Neural cell (in vitro differentiated cells): ENCODE data around the gene ASH1L. TPM values are rescaled to one million over a fixed set of nuclear protein-coding genes. Genes with fewer than 3 reads are reported as not detected.

ENCODE experiments used
- H2AFZ ChIP-seq: fragments of 200-600, 300-800 bp; sonication (generic), shearing (Covaris generic); 2 replicates; pipeline ENCODE4 v1.6.0; 2014; ENCODE audit warnings: low read depth, mild to moderate bottlenecking, antibody characterized with exemption, low read length, moderate library complexity
- H3F3A ChIP-seq: fragments of 200-600 bp; shearing (Covaris generic); 2 replicates; pipeline ENCODE4 v1.6.1; 2016; ENCODE audit warnings: mild to moderate bottlenecking, moderate library complexity, mixed read lengths, antibody characterized with exemption, low read length; ENCODE audit not compliant: insufficient read depth, poor library complexity, severe bottlenecking
- H3K27ac ChIP-seq: fragments of 200-600, 300-800 bp; sonication (generic), shearing (Covaris generic); 2 replicates; pipeline ENCODE4 v1.5.1; 2014; ENCODE audit warnings: mild to moderate bottlenecking, low read length, moderate library complexity
- H3K27me3 ChIP-seq: fragments of 300-800, 200-600 bp; sonication (generic), shearing (Covaris generic); 2 replicates; pipeline ENCODE4 v1.6.0; 2014; ENCODE audit warnings: mild to moderate bottlenecking, low read depth, low read length, moderate library complexity; ENCODE audit not compliant: insufficient read depth
- H3K36me3 ChIP-seq: fragments of 300-800, 200-600 bp; sonication (generic), shearing (Covaris generic); 2 replicates; pipeline ENCODE4 v1.5.1; 2014; ENCODE audit warnings: mild to moderate bottlenecking, antibody characterized with exemption, low read length, moderate library complexity; ENCODE audit not compliant: insufficient read depth
- H3K4me2 ChIP-seq: fragments of 300-800, 200-600 bp; sonication (generic), shearing (Covaris generic); 2 replicates; pipeline ENCODE4 v1.6.0; 2014; ENCODE audit warnings: mild to moderate bottlenecking, low read length
- H3K4me3 ChIP-seq: fragments of 300-800, 200-600 bp; sonication (generic), shearing (Covaris generic); 2 replicates; pipeline ENCODE4 v1.5.1; 2014; ENCODE audit warnings: mild to moderate bottlenecking, low read length, moderate library complexity
- H3K79me2 ChIP-seq: fragments of 200-600 bp; shearing (Covaris generic); replicated peaks from 2 replicates; pipeline ENCODE4 v1.6.0; 2014; ENCODE audit warnings: mild to moderate bottlenecking, low read length, moderate library complexity; ENCODE audit not compliant: insufficient read depth
- H3K9ac ChIP-seq: fragments of 300-800, 200-600 bp; sonication (generic), shearing (Covaris generic); 2 replicates; pipeline ENCODE4 v1.6.1; 2016; ENCODE audit warnings: mild to moderate bottlenecking, low read length, mixed read lengths
- H3K9me2 ChIP-seq: fragments of 200-600 bp; shearing (Covaris generic); 2 replicates; pipeline ENCODE4 v1.6.1; 2016; ENCODE audit warnings: mild to moderate bottlenecking, low read length, mixed read lengths; ENCODE audit not compliant: insufficient read depth
- H3K9me3 ChIP-seq: fragments of 200-600, 300-800 bp; sonication (generic), shearing (Covaris generic); 2 replicates; pipeline ENCODE4 v1.6.1; 2016; ENCODE audit warnings: mild to moderate bottlenecking, mixed run types, low read length, moderate library complexity, mixed read lengths
- H4K20me1 ChIP-seq: fragments of 200-600 bp; shearing (Covaris generic); 2 replicates; pipeline ENCODE4 v1.6.1; 2016; ENCODE audit warnings: mild to moderate bottlenecking, mixed run types; ENCODE audit not compliant: insufficient read depth
- EP300 ChIP-seq: fragments of 450-650 bp; conservative IDR thresholded peaks from 2 replicates; pipeline ENCODE4 v1.6.1; 2014; ENCODE audit warnings: antibody characterized with exemption, mild to moderate bottlenecking, moderate library complexity; ENCODE audit not compliant: poor library complexity, severe bottlenecking
- EZH2 ChIP-seq: fragments of 200-600, 300-800 bp; shearing (Covaris generic), sonication (generic); IDR thresholded peaks from 2 replicates; pipeline ENCODE4 v1.6.1; 2014; ENCODE audit warnings: antibody characterized with exemption, low read length, borderline replicate concordance, mild to moderate bottlenecking; ENCODE audit not compliant: insufficient read depth, poor library complexity, severe bottlenecking
- MXI1 ChIP-seq: fragments of 450-650 bp; conservative IDR thresholded peaks from 2 replicates; pipeline ENCODE4 v1.6.1; 2014; ENCODE audit warnings: antibody characterized with exemption, mild to moderate bottlenecking; ENCODE audit not compliant: poor library complexity, severe bottlenecking
- POLR2AphosphoS5 ChIP-seq: IDR thresholded peaks from 2 replicates; pipeline ENCODE4 v1.6.1; 2012
- RAD21 ChIP-seq: fragments of 450-650 bp; conservative IDR thresholded peaks from 2 replicates; pipeline ENCODE4 v1.6.1; 2014; ENCODE audit warnings: antibody characterized with exemption, mild to moderate bottlenecking, moderate library complexity
- REST ChIP-seq: IDR thresholded peaks from 2 replicates; pipeline ENCODE4 v1.6.1; 2012; ENCODE audit warnings: borderline replicate concordance
- SMC3 ChIP-seq: fragments of 450-650 bp; conservative IDR thresholded peaks from 2 replicates; pipeline ENCODE4 v1.6.1; 2014; ENCODE audit warnings: antibody characterized with exemption, mild to moderate bottlenecking, moderate library complexity; ENCODE audit not compliant: poor library complexity
- TAF1 ChIP-seq: IDR thresholded peaks from 2 replicates; pipeline ENCODE4 v1.6.1; 2012; ENCODE audit warnings: low read depth
- polyA plus RNA-seq: library from polyadenylated mRNA; depleted of rRNA; stranded (reverse); fragments of >200 nt; gene quantifications from 2 replicates; pipeline ENCODE4 v1.2.3, GENCODE V29; 2014
- TF ChIP-seq, protein P1 (sequence below): fragments of 450-650 bp; IDR thresholded peaks from 2 replicates; pipeline ENCODE4 v1.5.1; 2014; ENCODE audit warnings: antibody characterized with exemption, mild to moderate bottlenecking, moderate library complexity; ENCODE audit not compliant: poor library complexity, severe bottlenecking

The ASH1L gene
- polyA plus RNA-seq, 1 donor from 2014 or later, result 16.2 TPM

DNA sequence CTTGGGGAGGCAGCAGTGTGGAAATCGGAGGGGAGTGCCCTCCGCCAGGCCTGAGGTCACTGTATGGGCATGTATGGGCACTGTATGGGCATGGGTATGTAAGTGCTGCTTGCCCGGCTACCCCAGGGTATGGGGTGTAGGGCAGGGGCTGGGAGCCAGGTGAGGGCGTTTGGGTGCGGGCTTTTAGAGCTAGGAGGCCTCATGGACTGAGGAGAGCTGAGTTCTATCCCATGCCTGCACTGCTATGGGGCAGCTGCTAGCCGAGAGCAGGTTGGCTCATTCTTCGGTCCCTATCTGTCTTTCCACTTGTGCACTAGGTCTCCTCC lies 266.7 kb downstream of the ASH1L start:
- no peak overlapping the region for H2AFZ ChIP-seq
- no peaks in the 10 kb centered on the region for H3K36me3 ChIP-seq
- no peaks in the 10 kb centered on the region for H4K20me1 ChIP-seq
- TF ChIP-seq EP300 (no peak), MXI1 (no peak), RAD21 (no peak), EZH2 (no peak), SMC3 (no peak), POLR2AphosphoS5 (no peak), REST (no peak), TAF1 (no peak)
- TF ChIP-seq, protein P1, sequence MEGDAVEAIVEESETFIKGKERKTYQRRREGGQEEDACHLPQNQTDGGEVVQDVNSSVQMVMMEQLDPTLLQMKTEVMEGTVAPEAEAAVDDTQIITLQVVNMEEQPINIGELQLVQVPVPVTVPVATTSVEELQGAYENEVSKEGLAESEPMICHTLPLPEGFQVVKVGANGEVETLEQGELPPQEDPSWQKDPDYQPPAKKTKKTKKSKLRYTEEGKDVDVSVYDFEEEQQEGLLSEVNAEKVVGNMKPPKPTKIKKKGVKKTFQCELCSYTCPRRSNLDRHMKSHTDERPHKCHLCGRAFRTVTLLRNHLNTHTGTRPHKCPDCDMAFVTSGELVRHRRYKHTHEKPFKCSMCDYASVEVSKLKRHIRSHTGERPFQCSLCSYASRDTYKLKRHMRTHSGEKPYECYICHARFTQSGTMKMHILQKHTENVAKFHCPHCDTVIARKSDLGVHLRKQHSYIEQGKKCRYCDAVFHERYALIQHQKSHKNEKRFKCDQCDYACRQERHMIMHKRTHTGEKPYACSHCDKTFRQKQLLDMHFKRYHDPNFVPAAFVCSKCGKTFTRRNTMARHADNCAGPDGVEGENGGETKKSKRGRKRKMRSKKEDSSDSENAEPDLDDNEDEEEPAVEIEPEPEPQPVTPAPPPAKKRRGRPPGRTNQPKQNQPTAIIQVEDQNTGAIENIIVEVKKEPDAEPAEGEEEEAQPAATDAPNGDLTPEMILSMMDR, result no peak
- H3K79me2 ChIP-seq, result no peaks in the 10 kb centered on the region
- no peaks in the 10 kb centered on the region for H3F3A ChIP-seq
- H3K4me3 ChIP-seq, result no peak overlapping the region
- peaks cover 27% of the 10 kb centered on the region for H3K27me3 ChIP-seq
- no peaks in the 10 kb centered on the region for H3K9me3 ChIP-seq
- H3K9ac ChIP-seq, result no peak overlapping the region
- no peaks in the 10 kb centered on the region for H3K9me2 ChIP-seq
- no peak overlapping the region for H3K4me2 ChIP-seq
- H3K27ac ChIP-seq, result no peak overlapping the region

DNA sequence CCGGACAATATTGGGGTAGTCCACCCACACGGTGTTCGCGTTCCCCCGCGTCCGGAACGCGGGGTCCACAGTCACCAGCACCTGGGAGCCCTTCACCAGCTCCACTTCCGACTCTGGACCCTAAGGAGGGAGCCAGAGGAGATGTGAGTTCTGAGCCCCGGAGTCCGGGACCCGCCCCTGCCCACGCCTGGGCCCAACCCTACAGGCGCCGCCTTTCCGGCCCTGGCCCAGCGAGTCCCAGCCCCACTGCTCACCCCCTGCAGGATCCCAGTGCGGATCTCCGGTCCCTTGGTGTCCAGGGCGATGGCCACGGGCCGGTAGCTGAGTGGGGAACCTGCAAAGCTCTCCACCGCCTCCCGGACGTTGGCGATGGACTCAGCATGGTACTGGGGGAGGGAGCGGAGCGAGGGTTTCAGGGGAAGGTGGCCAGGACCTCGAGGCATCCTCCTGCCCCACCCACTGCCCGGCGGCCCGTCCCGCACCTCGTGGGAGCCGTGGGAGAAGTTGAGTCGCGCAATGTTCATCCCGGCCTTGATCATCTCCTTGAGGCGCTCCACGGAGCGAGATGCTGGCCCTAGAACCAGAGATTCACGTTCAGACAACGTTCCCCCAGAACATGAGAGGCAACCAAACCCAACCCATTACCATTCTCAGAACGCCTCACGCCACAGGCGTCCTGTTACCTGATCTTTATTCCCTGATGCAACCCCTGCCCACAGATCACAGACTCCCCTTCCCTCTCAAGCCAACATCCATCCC lies 267.2 kb downstream of the ASH1L start:
- no peak overlapping the region for H3K4me3 ChIP-seq
- no peak overlapping the region for H3K9ac ChIP-seq
- no peaks in the 10 kb centered on the region for H3K36me3 ChIP-seq
- H2AFZ ChIP-seq, result no peak overlapping the region
- no peaks in the 10 kb centered on the region for H3F3A ChIP-seq
- TF ChIP-seq MXI1, result no peak
- no peak for TF ChIP-seq TAF1
- TF ChIP-seq SMC3, result no peak
- no peak for TF ChIP-seq RAD21
- H3K9me2 ChIP-seq, result no peaks in the 10 kb centered on the region
- H3K9me3 ChIP-seq, result no peaks in the 10 kb centered on the region
- H3K27ac ChIP-seq, result no peak overlapping the region
- H3K4me2 ChIP-seq, result no peak overlapping the region
- H3K27me3 ChIP-seq, result peaks cover 27% of the 10 kb centered on the region
- H3K79me2 ChIP-seq, result no peaks in the 10 kb centered on the region
- no peaks in the 10 kb centered on the region for H4K20me1 ChIP-seq
